Sigmoid colon (tissue), 7 donors: ENCODE results near the gene KIF5C. TPM values are rescaled to one million over a fixed set of nuclear protein-coding genes. Genes with fewer than 3 reads are reported as not detected.

Source experiments
- DNase-seq: peaks from one replicate; pipeline ENCODE4 v3.0.0-alpha.2; 2019
- H3K27ac ChIP-seq, 4 donors: fragments of 200-600 bp; sonication (generic); one replicate each; pipeline ENCODE4 v1.5.1; 2016 to 2019; ENCODE audit warnings: mild to moderate bottlenecking in 1 of 4
- H3K27me3 ChIP-seq, 3 donors: fragments of 200-600 bp; sonication (generic); one replicate each; pipeline ENCODE4 v1.5.1; 2019; ENCODE audit warnings: mild to moderate bottlenecking in 1 of 3
- H3K36me3 ChIP-seq, 4 donors: fragments of 200-600 bp; sonication (generic); one replicate each; pipeline ENCODE4 v1.5.1; 2016 to 2019
- H3K4me1 ChIP-seq, 4 donors: fragments of 200-600 bp; sonication (generic); one replicate each; pipeline ENCODE4 v1.5.1; 2017 to 2019
- H3K4me3 ChIP-seq, 4 donors: fragments of 200-600 bp; sonication (generic); one replicate each; pipeline ENCODE4 v1.5.1; 2017 to 2019; ENCODE audit warnings: mild to moderate bottlenecking in 2 of 4, moderate library complexity in 1 of 4
- H3K9me3 ChIP-seq, 4 donors: fragments of 200-600 bp in 3 of 4; sonication (generic) in 3 of 4; one replicate each; pipeline versions ENCODE4 v1.5.1 to v1.6.1; 2013 to 2019
- EP300 ChIP-seq, 4 donors: sonication (generic); formaldehyde crosslinking; IDR thresholded peaks; one replicate each; pipeline ENCODE4 v1.6.1; 2017; ENCODE audit warnings: antibody characterized with exemption in 4 of 4
- POLR2A ChIP-seq, 2 donors: fragments of 450-650 bp; IDR thresholded peaks; one replicate each; pipeline ENCODE4 v1.6.1; 2016; ENCODE audit warnings: antibody characterized with exemption in 2 of 2, mild to moderate bottlenecking in 2 of 2, moderate library complexity in 2 of 2
- POLR2AphosphoS5 ChIP-seq, 4 donors: sonication (generic); formaldehyde crosslinking; IDR thresholded peaks; one replicate each; pipeline ENCODE4 v1.6.1; 2017; ENCODE audit warnings: antibody characterized with exemption in 4 of 4
- WGBS, 2 donors: extraction: QIAGEN DNeasy Blood & Tissue Kit; methylation state at CpG; one replicate each; pipeline ENCODE4 v1.1.7; 2013; 5-methylcytosine and 5-hydroxymethylcytosine counted together
- intact Hi-C: fragments of 100-400 bp; cut with DNase I; formaldehyde crosslinking; loops from one replicate; pipeline ENCODE4 v1.15.1; 2023
- polyA plus RNA-seq, 3 donors: library from polyadenylated mRNA; stranded (reverse); fragments of 200-250 nt; gene quantifications; one replicate each; pipeline ENCODE4 v1.2.3, GENCODE V29; 2013
- total RNA-seq, 4 donors: library from RNA; depleted of rRNA; stranded (reverse); fragments of >200 nt; gene quantifications; one replicate each; pipeline ENCODE4 v1.1.0, GENCODE V29; 2016
- TF ChIP-seq, protein P1 (sequence below), 4 experiments: fragments of 450-650 bp in 3 of 4; fragments of 200-600 bp in 1 of 4; IDR thresholded peaks; one replicate each; pipeline ENCODE4 v1.5.1; 2016 to 2019; ENCODE audit warnings: antibody characterized with exemption in 4 of 4, mild to moderate bottlenecking in 3 of 4, moderate library complexity in 2 of 4
- donor health status: healthy with polysubstance abuse.
- donor health status: Bipolar disorder and iron deficiency.
- donor health status: healthy.

Gene KIF5C
- total and polyA plus RNA-seq, 7 donors, result 0.23 to 11.1 (median 7.3) TPM

- no peak overlapping the region for H3K27ac ChIP-seq
- intact Hi-C loops, result no loop called here
- no peak for DNase-seq
- no peaks in the 10 kb centered on the region for H3K27me3 ChIP-seq
- peaks cover 0 to under 1% (median 0%) of the 10 kb centered on the region in 4 donors for H3K9me3 ChIP-seq
- H3K4me1 ChIP-seq, result no peaks in the 10 kb centered on the region
- no peak overlapping the region for H3K4me3 ChIP-seq
- no peaks in the 10 kb centered on the region for H3K36me3 ChIP-seq
- TF ChIP-seq EP300 (IDR thresholded peaks at IDR 0.05) (no peak), POLR2AphosphoS5 (IDR thresholded peaks at IDR 0.05) (no peak), POLR2A (IDR thresholded peaks at IDR 0.05) (no peak)
- TF ChIP-seq, protein P1, sequence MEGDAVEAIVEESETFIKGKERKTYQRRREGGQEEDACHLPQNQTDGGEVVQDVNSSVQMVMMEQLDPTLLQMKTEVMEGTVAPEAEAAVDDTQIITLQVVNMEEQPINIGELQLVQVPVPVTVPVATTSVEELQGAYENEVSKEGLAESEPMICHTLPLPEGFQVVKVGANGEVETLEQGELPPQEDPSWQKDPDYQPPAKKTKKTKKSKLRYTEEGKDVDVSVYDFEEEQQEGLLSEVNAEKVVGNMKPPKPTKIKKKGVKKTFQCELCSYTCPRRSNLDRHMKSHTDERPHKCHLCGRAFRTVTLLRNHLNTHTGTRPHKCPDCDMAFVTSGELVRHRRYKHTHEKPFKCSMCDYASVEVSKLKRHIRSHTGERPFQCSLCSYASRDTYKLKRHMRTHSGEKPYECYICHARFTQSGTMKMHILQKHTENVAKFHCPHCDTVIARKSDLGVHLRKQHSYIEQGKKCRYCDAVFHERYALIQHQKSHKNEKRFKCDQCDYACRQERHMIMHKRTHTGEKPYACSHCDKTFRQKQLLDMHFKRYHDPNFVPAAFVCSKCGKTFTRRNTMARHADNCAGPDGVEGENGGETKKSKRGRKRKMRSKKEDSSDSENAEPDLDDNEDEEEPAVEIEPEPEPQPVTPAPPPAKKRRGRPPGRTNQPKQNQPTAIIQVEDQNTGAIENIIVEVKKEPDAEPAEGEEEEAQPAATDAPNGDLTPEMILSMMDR (IDR thresholded peaks at IDR 0.05), result no peak
Observed at GRCh38 chr2:148913061-148913460, 38.0 kb downstream of the KIF5C start.

DNA sequence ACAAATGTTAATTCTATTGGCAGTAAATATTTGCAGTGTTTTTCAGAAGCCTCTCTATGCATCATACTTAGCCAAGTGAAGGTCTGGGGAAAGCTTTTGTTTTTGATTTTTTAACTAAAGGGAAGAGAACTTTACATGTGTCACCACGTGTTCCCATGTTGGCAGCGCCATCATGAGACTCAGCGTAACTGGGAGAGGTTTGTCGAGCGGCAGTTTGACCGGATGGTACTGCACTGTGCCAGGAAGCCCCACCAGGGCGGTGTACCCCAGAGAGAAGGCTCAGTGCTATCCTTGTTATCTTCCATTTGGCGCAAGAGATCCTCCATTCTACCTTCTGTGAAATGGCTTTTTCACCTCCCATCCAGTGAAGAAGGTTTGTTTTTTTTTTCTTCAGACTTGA is 38.5 kb downstream of the KIF5C start:
- peaks cover 1 to 5% (median 2%) of the 10 kb centered on the region in 4 donors for H3K9me3 ChIP-seq
- H3K27me3 ChIP-seq, result no peaks in the 10 kb centered on the region
- no peak overlapping the region for H3K4me3 ChIP-seq
- no peak overlapping the region for H3K27ac ChIP-seq
- H3K4me1 ChIP-seq, result no peaks in the 10 kb centered on the region
- 96% methylated on average over 8 of the region's 8 CpGs for WGBS, 2 donors
- H3K36me3 ChIP-seq, result no peaks in the 10 kb centered on the region
- DNase-seq, result no peak
- no peak for TF ChIP-seq EP300 (IDR thresholded peaks at IDR 0.05)
- TF ChIP-seq POLR2AphosphoS5 (IDR thresholded peaks at IDR 0.05), result no peak
- intact Hi-C loops, result no loop called here

DNA sequence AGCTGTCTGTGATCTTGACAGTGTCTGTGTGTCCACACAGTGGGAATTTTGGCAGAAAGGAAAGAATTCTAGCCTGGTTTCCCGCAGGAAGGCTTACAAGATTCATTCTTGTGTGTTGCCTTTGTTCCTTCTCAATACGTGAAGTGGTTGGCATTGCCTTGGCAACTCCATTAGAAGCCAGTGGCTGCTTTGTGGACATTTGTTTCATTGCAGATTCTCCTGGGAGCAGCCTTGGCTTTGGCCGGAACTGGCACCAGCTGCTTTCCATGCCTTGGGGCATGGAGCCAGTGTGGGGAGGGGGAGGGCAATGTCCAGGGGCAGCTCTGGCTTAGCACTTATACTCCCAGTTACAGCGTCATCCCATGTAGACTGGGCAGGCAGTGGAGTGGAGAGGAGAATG is 39.4 kb downstream of the KIF5C start:
- WGBS, 2 donors, result 91 to 92% methylated on average over 4 of the region's 4 CpGs
- Histone ChIP-seq H3K9me3 (peaks cover 4 to 11% (median 7%) of the 10 kb centered on the region in 4 donors), H3K27ac (no peak overlapping the region), H3K4me3 (no peak overlapping the region), H3K27me3 (no peaks in the 10 kb centered on the region), H3K36me3 (no peaks in the 10 kb centered on the region), H3K4me1 (no peaks in the 10 kb centered on the region)
- DNase-seq, result no peak
- intact Hi-C loops, result no loop called here
- TF ChIP-seq POLR2A (IDR thresholded peaks at IDR 0.05) (no peak), POLR2AphosphoS5 (IDR thresholded peaks at IDR 0.05) (no peak), EP300 (IDR thresholded peaks at IDR 0.05) (no peak)
- TF ChIP-seq, protein P1 (IDR thresholded peaks at IDR 0.05), result no peak

DNA sequence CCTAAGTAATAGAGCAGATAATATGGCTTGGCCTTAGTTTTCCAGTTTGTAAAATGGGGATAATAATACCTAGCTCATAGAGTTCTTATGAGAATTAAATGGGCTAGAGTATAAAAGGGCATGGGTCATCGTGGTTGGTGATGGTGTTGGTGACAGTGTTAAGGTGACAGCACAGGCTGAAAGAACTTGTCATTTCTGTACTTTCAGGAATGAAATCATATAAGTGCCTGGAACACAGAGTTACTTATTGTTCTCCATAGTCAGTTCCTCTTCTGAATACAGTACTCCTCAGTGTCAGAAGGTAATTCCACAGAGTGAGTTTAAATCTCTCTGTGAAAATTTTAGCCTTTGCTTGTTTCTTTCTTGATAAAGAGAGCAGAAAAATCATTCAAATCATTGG is 42.4 kb downstream of the KIF5C start:
- H3K4me1 ChIP-seq, result no peaks in the 10 kb centered on the region
- no peak overlapping the region for H3K4me3 ChIP-seq
- no peaks in the 10 kb centered on the region for H3K27me3 ChIP-seq
- no peak overlapping the region for H3K27ac ChIP-seq
- WGBS, 2 donors, result 83 to 84% methylated on average over 1 of the region's 1 CpG
- TF ChIP-seq, protein P1 (IDR thresholded peaks at IDR 0.05), result no peak
- TF ChIP-seq POLR2AphosphoS5 (IDR thresholded peaks at IDR 0.05), result no peak
- intact Hi-C loops, result no loop called here
- no peak for DNase-seq
- peaks cover 4 to 11% (median 7%) of the 10 kb centered on the region in 4 donors for H3K9me3 ChIP-seq
- H3K36me3 ChIP-seq, result no peaks in the 10 kb centered on the region

DNA sequence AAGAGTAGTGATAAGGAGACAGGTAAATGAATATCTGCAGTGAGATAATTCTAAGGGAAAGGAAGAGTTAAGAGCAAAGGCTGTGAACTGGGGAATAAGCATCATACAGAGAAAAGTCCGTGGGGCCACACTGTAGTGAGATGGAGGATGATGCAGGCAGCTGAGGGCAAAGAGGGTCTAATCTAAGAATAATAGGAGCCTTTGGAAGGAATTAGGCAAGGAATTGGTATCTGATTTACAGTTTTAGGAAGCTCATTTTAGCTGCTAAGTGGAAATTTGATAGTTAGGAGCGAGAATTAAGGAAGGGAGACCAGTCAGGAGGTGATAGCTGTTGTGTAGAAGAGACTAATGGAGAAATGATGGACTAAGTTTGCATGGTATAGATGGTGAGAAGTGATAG is 43.5 kb downstream of the KIF5C start:
- Histone ChIP-seq H3K27ac (no peak overlapping the region), H3K4me1 (no peaks in the 10 kb centered on the region), H3K9me3 (peaks cover 4 to 11% (median 7%) of the 10 kb centered on the region in 4 donors), H3K27me3 (no peaks in the 10 kb centered on the region), H3K36me3 (no peaks in the 10 kb centered on the region), H3K4me3 (no peak overlapping the region)
- DNase-seq, result no peak
- WGBS, 2 donors, result 85 to 88% methylated on average over 2 of the region's 2 CpGs
- no peak for TF ChIP-seq POLR2A (IDR thresholded peaks at IDR 0.05)
- TF ChIP-seq EP300 (IDR thresholded peaks at IDR 0.05), result no peak
- TF ChIP-seq POLR2AphosphoS5 (IDR thresholded peaks at IDR 0.05), result no peak
- TF ChIP-seq, protein P1 (IDR thresholded peaks at IDR 0.05), result no peak
- intact Hi-C loops, result no loop called here
